ENCODE results near the gene NDST1.
A peak's percentile ranks its signal among the peaks of the same experiment; 100 is the strongest.

Gene NDST1

DNA sequence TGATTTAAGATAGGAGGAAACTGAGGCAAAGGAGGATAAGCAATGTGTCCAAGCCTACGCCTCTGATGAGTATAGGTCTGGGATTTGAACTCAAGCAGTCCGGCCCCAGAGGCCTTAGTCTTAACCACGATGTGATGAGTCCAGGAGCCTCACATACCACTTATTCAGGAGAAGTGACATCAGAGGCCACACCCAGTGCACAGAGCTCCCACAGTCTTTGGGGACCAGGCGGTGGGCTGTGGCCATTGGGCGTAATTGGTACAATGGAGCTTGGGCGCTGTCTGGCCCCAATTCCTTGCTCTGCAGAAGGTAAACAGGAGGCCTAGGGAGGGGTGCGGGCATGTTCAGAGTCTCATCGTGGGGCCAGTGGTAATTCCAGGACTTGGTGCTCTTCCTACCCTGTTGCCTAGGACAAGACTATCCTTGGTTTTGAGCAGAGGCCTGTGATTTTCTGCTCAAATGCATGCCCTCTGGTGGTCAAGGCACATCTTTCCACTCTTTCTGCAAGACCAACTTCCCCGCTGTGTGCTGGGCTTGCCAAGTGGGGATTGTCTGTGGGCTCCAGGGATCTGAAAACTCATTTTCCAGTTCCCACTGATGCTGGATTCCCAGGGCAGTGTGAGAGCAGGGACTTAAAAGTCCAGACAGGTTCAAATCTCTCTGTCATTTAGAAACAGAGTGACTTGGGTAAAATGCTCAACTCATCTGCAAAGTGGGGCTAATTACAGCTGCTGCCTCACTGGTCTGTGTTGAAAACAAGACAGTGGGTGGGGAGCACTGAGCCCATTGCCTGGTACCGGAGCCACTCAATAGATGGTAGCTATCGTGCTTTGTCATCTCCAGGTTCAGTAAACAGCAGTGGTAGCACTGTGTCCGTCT, 15.8 kb downstream of the NDST1 start:
- DNase-seq (ENCODE audit: low spot score), result peak; percentile 19

DNA sequence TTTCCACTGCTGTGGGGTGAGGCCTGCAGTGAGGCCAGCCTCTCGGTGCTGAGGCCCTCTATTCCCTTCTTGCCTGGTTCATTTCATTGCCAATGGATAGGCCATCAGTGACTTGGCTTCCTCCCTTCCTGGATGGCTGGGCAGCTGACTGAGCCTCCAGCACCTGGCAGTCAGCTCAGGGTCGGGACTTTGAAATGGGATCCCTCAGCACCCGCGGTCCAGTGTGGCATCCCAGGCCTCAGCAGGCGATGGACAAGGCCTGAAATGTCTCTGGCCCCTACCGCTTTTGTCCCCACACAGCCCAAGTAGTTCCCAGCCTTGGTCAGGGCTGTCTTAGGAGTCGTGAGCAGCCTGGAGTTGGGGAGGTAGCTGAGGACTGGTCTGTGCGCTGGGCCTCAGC, 17.2 kb downstream of the NDST1 start:
- DNase-seq (ENCODE audit: low spot score), result no peak

DNA sequence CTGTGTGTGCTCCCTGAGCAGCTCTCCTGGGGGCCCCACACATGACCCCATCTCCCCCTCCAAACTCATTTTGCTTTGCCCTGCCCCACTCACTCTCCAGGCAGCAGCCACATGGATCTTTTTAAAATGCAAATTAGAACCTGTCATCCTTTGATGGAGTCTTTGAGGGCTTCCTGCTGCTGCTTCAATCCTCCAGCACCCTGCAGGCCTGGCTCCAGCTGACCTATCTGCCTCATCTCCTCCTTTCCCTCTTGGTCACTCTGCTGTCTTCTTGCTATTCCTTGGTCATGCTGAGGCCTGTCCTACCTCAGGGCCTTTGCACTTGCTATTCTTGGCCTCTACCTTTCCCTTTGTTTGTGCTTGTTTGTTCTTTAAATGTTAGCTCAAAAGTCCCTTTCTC, 17.9 kb downstream of the NDST1 start:
- DNase-seq (ENCODE audit: low spot score), result no peak

DNA sequence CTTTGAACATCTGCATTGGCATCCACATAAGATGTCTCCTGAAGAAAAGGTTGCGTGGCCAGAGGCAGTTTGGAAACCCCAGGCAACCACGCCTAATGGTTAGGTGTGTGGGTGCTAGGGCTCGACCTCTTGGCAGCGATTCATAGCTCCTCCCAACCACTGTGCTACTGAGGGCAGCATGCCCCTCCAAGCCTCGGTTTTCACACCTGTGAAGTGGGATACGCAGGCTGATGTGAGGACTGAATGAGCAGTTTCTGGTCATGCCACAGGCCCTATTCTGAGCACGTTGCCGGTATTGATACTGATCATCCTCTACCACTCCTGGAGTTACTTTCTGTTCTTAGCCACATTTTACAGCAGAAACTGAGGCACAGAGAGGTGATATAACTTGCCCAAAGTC, 19.1 kb downstream of the NDST1 start:
- no peak for DNase-seq (ENCODE audit: low spot score)

DNA sequence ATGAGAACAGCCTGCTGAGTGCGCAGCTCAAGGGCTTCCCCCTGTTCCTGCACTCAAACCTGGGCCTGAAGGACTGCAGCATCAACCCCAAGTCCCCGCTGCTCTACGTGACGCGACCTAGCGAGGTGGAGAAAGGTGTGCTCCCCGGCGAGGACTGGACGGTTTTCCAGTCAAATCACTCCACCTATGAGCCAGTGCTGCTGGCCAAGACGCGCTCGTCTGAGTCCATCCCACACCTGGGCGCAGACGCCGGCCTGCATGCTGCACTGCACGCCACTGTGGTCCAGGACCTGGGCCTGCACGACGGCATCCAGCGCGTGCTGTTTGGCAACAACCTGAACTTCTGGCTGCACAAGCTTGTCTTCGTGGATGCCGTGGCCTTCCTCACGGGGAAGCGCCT, 19.9 kb downstream of the NDST1 start:
- DNase-seq (ENCODE audit: low spot score), result no peak

DNA sequence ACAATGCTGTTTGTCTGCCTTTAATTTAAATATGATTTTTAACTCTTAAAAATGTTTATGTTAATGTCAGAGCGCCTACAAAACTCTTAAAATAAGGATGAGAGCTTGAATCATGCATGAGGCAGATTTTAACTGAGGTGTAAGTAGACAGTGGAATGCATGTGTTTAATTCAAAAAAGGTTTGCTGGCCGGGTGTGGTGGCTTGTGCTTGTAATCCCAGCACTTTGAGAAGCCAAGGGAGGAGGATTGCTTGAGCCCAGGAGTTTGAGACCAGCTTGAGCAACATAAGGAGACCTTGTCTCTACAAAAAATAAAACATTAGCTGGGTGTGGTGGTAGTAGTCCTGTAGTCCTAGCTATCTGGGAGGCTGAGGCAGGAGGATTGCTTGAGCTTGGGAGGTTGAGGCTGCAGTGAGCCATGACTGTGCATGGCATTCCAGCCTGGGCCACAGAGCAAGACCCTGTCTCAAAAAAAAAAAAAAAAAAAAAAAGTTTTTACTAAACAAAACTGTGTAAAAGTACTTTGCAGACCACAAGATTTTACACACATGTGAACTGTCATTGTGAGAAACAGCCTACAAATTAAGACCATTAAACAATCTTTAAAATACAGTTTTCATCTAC, 21.1 kb downstream of the NDST1 start:
- no peak for DNase-seq (ENCODE audit: low spot score)

DNA sequence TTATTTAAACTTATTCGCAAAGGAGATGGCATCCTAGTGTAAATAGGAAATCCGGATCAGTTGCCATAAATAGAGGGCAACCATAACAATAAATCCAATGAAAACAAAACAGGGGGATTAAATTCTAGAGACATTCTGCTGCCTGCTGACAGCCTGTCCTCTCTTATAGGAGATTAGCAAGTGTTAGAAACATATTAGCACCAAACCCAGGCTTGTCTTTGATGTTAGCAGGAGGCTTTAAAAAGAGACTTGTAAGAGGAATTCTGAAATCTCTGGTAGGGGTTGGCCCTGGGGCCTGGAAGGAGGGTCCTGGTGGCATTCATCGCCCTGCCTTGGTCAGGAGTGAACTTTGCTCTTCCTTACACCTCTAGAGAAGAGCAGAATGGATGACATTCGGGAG, 21.6 kb downstream of the NDST1 start:
- DNase-seq (ENCODE audit: low spot score), result no peak

DNA sequence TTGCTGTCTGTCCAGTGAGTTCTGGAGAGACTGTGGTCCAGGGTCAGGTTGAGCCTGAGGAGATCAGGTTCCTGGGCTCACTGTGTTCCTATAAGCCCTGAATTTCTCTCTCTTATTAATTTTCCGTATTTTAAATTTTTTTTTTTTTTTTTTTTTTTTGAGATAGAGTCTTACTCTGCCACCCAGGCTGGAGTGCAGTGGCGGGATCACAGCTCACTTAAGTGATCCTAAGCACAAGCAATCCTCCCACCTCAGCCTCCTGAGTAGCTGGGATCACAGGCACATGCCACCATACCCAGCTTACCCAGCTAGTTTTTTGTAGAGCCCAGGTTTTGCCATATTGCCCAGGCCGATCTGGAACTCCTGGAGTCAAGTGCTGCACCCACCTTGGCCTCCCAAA, 22.5 kb downstream of the NDST1 start:
- DNase-seq (ENCODE audit: low spot score), result no peak

DNA sequence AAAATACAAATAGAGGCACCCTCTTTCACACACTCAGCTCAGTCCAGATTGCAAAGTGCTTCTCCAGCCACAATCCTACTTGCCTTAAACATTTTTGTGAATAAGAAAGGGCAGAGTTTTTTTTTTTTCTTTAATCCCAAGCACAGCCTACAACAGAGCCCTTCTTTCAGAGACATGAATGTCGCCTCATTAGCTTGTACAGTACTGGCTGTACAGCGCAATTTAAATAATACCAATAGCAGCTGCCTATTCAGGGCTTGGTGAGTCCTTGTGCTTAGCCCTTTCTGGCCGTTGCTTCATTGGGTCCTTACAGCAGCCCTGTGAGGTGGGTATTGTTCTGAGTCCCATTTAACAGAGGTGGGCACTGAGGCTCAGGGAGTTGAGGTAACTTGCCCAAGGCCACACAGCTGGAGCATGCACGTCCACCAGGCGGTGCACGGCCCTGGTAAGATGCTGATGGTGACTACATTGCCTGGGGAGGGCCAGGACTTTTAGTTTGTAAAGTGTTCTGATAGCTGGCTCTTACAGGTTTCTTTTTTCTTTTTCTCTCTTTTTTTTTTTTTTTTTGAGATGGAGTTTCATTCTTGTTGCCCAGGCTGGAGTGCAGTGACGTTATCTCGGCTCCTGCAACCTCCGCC, 23.1 kb downstream of the NDST1 start:
- no peak for DNase-seq (ENCODE audit: low spot score)

DNA sequence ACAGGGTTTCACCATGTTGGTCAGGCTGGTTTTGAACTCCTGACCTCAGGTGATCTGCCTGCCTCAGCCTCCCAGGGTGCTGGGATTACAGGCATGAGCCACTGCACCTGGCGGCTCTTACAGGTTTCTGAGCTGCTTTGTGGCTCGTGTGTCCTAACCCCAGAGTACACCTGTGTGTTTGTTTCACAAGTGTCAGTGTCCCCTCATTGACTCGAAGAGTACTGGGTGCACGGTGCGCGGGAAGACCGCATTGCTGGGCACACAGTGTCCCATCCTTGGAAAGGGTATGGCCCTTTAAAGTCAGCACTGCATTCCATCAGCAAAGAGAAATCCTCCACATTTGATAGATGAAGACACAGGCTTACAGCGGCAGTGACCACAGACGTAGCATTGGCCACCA, 23.8 kb downstream of the NDST1 start:
- DNase-seq (ENCODE audit: low spot score), result no peak

DNA sequence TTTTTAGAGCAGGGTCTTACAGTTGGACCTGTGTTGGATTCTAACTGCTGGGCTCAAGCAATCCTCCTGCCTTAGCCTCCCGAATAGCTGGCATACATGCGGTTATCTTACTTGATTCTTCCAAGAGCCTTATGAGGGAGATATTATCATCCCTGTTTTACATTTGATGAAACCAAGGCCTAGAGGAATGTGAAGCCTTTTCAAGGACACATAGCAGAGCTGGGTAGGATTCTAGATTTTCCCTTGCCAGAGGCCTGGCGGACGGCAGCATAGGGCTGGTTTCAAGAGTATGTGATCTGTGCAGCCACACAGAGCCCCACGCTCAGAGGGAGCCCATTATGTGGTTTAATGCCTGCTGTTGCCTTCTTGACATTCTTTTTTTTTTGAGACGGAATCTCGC, 24.2 kb downstream of the NDST1 start:
- no peak for DNase-seq (ENCODE audit: low spot score)

DNA sequence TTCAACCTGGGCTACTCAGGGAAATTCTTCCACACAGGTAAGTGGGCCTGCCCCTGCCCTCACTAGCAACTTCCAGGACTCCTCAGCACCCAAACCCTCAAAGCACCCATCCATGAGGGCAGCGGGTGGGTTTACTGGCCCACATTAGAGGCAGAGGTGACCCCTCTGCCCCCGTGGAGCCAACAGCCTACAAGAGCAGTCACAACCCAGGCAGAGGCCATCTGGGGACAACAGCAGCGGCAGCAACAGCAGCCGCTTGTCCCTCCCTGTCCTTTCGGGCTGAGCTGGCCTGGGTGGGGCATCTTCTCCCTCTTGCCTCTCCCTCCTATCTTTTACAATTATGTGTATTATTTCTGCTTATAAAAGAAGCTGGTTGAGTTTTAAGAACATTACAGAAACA, 25.1 kb downstream of the NDST1 start:
- DNase-seq (ENCODE audit: low spot score), result no peak

DNA sequence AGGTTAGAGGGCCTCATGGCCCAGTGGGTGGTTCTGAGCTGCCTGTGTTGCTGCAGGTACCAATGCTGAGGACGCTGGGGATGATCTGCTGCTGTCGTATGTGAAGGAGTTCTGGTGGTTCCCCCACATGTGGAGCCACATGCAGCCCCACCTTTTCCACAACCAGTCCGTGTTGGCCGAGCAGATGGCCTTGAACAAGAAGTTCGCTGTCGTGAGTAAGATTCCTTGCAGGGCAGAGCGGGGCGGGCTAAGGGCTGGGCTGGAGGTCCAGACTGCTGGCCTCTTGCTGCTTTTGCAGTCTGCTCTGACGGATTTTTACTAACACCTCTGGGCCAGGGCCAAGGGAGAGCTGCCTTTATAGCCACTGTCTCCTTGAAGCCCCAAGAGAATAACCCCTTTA, 26.9 kb downstream of the NDST1 start:
- DNase-seq (ENCODE audit: low spot score), result no peak

DNA sequence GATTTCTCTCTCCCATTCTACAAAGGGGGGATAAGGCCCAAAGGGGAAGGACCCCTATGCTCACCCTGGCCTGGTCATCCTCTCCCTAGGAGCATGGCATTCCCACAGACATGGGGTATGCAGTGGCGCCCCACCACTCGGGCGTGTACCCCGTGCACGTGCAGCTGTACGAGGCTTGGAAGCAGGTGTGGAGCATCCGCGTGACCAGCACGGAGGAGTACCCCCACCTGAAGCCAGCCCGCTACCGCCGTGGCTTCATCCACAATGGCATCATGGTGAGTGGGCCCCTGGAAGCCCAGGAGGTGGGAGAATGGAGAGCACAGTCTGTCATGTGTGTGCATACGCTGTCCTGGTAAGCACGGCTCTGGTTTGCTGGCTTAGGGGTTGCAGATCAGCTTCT, 27.7 kb downstream of the NDST1 start:
- no peak for DNase-seq (ENCODE audit: low spot score)

DNA sequence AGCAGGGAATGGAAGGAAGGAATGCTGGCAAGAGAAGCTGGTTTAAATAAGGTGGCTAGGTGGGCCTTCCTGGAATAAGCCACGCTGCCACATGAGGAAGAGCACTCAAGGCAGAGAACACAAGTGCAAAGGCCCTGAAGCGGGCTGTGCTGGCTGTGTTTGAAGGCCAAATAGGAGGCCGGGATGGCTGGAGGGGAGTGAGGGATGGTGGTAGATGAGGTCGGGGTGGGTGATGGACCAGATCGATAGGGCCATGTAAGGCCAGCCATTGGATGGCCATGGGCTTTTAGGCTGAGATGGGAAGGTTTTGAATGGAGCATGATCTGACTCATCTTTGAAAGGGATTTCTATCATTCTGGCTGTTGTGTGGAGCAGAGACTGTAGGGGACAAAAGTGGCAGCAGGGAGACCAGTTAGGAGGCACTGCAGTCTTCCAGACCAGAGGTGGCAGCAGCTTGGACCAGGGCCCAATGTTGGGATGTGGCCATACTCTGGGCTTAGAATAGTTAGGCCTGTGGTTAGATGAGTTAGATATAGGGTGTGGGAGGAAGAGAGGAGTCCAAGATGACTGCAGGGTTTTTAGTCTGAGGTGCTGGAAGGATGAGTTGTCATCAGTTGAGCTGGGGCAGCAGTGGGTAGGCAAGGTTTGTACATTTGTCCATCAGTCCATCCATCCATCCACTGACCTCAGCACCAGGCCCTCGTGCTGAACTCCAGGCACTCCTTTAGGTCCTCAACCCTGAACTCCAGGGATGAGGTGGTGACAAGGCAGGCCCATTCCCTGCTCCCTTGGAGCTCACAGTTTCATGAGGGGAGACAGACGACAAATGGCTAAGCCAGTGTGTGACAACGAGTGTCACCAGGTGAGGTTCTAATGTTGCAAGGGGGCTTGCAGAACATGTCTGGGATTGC, 30.3 kb downstream of the NDST1 start:
- DNase-seq (ENCODE audit: low spot score), result no peak

DNA sequence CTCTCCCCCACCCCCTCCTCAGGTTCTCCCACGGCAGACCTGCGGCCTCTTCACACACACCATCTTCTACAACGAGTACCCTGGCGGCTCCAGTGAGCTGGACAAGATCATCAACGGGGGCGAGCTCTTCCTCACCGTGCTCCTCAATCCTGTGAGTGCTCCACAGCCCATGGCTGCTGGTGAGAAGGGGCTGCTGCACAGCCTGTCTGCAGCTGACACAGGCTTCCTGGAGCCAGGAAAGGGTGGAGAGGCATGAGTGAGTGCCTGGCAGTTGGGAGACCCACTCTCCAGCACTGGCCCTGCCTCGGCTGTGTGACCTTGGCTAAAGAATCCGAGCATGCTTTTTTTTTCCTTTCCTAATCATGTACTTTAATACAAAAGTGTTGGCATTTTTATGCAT, 31.3 kb downstream of the NDST1 start:
- no peak for DNase-seq (ENCODE audit: low spot score)

DNA sequence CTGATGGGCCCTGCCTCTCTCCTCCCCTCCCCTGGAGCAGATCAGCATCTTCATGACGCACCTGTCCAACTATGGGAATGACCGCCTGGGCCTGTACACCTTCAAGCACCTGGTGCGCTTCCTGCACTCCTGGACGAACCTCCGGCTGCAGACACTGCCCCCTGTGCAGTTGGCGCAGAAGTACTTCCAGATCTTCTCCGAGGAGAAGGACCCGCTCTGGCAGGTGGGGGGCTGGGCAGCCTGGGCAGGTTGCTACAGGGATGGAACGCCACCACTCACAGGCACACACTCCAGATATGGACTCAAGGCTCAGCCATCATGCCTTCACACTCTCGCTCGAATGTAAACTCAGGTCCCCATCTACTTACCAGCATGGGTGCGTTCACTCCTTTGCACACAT, 32.1 kb downstream of the NDST1 start:
- DNase-seq (ENCODE audit: low spot score), result no peak

DNA sequence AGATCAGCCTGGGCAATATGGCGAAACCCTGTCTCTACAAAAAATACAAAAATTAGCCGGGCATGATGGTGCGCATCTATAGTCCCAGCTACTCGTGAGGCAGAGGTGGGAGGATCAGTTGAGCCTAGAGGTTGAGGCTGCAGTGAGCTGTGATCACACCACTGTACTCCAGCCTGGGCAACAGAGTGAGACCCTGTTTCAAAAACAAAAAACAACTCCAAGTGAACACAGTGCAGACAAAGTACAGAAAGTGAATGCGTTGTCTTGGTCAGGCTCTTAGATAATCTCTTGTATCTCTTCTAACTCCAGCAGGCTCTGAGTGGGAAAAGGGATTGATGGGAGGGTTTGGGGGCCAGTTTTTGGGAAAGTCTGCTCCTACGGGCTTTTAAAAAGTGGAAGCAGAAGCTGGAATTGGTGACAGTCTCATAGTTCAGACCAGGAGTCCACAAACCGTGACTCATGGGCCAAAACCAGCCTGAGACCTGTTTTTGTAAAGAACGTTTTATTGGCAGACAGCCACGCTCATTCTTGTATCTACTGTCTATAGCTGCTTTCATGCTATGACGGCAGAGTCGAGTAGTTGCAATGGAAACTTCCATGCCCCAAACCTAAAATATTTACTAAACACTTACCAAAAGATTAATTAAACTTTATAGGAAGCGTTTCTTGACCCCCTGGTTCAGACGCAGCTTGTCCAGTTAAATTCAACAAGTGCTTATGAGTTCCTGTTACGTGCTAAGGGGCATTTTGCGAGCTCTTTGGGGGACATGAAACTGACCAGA, 32.9 kb downstream of the NDST1 start:
- no peak for DNase-seq (ENCODE audit: low spot score)

DNA sequence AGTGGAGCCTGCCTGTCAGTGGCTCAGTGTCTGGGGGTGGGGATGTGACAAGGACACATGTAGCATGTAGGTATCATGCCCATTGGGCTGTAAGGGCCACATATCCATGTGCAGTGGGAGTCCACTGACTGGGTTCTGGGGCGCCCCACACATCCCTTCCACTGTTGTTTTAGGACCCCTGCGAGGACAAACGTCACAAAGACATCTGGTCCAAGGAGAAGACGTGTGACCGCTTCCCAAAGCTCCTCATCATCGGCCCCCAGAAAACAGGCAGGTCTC, 33.4 kb downstream of the NDST1 start:
- no peak for DNase-seq (ENCODE audit: low spot score)

DNA sequence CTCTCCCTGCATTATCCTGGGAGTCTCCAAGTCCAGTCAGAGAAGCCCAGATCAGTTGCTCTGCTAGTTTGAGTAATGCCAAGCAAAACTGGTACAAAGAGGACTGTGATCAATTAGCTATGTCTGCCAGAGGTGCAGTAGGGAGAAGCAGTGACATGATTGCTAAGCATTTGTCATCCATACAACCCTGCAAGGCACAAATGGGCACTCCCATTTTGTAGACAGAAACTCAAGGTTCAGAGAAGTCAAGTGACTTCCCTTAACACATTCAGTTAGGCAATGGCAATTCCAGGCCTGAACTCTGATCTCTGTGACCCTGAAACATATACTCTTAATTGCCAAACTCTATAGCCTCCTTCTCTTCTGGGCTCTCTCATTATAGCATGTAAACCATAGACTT, 34.0 kb downstream of the NDST1 start:
- no peak for DNase-seq (ENCODE audit: low spot score)

DNA sequence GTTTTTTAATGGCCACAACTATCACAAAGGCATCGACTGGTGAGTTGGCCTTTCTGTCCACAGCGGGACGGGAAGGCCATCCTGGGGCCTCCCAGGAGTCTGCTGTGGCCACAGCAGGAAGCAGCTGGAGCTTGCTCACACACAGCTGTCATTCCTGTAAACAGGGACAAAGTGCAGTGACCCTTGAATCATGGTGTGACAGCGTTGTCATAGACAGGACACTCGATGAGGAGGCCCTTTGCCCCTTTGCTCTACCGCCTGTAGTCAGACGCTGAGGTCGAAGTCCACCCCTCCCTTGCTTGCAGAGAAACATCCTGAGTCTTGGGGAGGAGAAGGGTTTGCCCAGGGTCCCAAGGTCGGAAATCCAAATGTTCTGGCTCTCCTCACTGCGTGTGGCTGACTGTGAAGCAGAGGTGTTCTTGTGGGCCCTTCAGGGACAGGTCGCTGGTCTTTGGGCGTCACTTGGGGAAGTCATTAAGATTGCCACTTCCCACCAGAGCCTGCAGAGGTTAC, 35.1 kb downstream of the NDST1 start:
- DNase-seq (ENCODE audit: low spot score), result no peak

Measured in CD4-positive, alpha-beta T cell treated with Interleukin-6 at 100 ng/mL for 8 hours (primary cell).